GM13977 (cell line): ENCODE measurements around the gene SPAG9.

ENCODE experiments used
- DNase-seq: peaks from one replicate; pipeline ENCODE4 v3.0.0; 2012; ENCODE audit warnings: low spot score
- in situ Hi-C: fragments of 300-500 bp; cut with MboI; formaldehyde crosslinking; loops from one replicate; pipeline ENCODE4 v1.12.0; 2022; ENCODE audit warnings: low sequenced_read_pairs, low pct_unique_long_range_greater_than_20kb, mixed read lengths, inconsistent platforms; ENCODE audit not compliant: unreplicated experiment
- TF ChIP-seq, protein P1 (sequence below): IDR thresholded peaks from 2 replicates; pipeline ENCODE4 v1.5.1; 2012; ENCODE audit warnings: mild to moderate bottlenecking, control low read depth; ENCODE audit not compliant: insufficient read depth; ENCODE audit errors: extremely low read depth, missing control alignments

Gene SPAG9

DNA sequence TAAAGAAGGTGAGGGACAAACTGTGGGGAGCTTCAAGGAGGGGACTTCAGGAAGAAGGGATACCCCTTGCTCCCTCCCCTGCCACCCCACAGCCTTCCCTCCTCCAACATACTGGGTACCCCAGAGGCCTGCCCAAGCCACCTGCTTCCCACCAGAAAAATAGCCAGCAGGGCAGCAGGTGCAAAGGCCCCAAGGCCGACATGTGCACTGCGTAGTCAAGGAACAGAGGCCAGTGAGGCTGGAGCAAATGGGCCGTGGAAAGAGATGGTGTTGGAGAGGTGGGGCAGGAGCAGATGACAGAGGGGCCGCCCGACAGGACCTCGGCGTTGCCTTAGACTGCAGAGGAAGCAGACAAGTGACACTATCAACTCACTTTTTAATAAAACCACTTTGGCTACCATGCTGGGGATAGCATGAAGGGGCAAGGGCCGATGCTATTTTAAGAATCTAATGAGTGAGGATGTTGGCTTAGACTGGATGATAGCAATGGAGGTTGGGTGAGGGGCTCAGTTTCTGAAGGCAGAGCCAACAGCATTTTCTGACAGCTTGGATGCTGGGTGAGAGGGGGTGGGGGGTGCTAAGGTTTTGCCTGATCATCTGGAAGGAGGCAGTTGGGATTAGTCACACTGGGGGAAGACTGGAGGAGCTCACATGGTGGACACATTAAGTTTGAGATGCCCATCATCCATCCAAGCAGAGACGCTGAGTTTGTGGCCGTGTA, 181.7 kb downstream of the SPAG9 start:
- DNase-seq, result no peak
- in situ Hi-C loops, result no loop called here
- TF ChIP-seq, protein P1, sequence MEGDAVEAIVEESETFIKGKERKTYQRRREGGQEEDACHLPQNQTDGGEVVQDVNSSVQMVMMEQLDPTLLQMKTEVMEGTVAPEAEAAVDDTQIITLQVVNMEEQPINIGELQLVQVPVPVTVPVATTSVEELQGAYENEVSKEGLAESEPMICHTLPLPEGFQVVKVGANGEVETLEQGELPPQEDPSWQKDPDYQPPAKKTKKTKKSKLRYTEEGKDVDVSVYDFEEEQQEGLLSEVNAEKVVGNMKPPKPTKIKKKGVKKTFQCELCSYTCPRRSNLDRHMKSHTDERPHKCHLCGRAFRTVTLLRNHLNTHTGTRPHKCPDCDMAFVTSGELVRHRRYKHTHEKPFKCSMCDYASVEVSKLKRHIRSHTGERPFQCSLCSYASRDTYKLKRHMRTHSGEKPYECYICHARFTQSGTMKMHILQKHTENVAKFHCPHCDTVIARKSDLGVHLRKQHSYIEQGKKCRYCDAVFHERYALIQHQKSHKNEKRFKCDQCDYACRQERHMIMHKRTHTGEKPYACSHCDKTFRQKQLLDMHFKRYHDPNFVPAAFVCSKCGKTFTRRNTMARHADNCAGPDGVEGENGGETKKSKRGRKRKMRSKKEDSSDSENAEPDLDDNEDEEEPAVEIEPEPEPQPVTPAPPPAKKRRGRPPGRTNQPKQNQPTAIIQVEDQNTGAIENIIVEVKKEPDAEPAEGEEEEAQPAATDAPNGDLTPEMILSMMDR, result no peak

DNA sequence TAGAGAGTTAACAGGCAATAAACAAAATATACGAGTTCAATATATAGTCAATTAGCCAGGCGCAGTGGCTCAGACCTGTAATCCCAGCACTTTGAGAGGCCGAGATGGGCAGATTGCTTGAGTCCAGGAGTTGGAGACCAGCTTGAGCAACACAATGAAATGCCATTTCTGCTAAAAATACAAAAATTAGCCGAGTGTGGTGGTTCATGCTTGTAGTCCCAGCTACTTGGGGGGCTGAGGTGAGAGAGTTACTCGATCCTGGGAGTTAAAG, 184.7 kb downstream of the SPAG9 start:
- no peak for DNase-seq
- in situ Hi-C loops, result no loop called here
- TF ChIP-seq, protein P1, result no peak

DNA sequence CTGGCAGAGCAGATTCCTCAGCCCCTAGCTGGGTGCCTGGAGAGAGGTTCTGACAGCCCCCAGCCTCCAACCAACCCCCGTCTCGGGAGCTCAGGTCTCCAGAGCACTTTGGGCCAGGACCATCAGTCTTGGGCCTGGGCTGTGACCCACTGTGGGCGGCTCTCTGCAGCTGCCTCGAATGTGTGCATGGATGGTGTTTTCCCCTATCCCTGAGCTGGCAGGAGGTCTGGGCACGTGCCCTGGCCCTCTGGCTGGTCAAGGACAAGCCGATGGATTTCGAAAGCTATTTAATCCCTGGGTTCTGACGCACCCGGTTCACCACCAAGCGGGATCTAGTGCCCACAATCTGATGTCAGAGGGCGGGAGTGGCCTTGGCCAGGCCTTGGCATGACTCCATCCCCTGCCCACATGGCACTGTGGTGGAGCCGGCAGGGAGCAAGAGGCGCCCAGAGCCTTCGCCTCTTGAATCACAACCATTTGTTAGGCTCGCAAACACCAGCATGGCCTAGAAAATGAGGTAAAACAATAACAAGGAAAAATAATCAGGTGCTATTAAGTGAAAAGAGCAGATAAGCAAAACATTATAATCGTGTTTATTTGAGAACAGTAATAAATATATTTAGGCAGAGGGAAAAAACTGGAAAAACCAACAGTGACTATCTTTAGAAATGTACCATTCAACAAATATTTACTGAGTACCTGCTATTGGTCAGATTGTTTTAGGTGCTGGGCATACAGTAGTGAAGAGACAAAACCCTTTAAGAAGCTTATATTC, 185.3 kb downstream of the SPAG9 start:
- in situ Hi-C loops, result no loop called here
- no peak for DNase-seq
- TF ChIP-seq, protein P1, result no peak

DNA sequence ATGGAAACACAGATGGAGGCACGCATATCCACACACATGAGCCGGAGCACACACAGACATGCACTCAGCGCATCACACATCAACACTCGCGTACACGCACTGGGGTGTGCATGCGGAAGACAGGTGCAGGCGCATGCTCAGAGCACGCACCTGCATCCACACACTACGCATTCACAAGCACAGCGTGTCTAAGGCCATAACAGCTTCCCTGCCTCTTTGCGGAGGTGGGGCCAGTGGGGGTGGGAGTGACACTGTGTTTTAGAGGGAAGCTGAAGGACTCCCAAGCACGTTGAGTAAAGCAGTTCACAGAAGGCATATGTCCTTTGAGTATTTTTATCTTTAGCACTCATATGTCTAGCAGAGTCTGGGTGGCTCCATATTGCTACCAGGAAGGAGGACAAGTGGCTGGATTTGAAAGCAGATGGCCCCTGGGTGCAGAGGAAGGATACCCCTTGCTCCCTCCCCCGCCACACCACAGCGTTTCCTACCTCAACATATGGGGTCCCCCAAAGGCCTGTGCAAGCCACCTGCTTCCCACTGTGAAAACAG, 185.9 kb downstream of the SPAG9 start:
- in situ Hi-C loops, result no loop called here
- no peak for DNase-seq
- TF ChIP-seq, protein P1, result no peak

DNA sequence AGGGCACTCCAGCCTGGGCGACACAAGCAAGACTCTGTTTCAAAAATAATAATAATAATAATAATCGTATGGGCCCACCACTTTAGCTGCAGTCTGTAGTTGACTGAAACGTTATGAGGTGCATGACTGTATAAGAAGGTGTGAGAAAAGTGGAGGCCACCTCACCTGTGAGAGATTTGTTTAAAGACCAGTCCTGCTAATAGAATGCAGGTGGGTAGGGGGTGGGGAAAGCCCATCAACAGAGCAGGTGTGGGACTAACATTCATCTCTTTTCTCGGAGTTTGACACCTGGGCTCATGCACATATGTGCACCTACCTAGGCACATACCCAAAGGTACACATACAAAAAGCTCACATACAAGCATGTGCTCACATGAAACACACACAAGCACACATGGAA, 186.5 kb downstream of the SPAG9 start:
- in situ Hi-C loops, result no loop called here
- TF ChIP-seq, protein P1, result no peak

DNA sequence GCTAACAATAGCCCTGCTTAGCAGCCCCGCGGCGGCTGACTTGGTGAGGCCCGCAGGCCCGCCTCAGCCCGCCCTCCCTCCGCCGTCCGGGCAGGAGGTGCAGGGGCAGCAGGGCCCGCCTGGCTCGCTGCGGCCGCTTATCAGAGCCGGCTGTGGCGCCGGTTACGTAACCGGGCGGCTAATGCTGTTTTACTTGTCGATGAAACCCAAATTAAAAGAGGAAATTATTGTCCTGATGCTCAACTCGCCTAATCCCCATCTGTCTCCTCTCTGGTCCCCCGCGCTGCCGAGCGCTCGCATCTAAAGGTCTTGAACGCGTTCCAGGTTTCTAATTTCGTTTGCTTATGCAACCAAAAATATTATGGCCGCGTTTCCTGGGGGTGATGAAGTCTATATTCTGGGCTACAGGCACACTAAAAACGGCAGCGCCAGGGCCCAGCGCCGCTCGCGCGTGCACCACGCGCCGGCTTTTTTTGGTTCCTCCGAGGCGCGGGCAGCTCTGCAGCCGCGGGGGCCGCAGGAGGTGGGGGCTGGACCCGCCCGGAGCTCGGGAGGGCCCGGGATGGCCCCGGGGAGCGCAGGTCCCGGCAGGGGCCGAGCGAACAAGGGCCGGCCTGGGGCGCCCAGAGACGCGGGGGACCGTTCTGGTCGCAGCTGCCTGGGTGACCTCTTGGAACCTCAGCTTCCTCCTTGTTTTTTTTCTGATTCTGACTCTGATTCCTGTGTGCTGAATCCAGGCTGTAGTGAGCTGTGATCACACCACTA, 189.3 kb downstream of the SPAG9 start:
- TF ChIP-seq, protein P1, result no peak
- peak; percentile 75 for DNase-seq
- in situ Hi-C loops, result no loop called here

More for the DNA sequence above, 186.5 kb downstream of the SPAG9 start:
- no peak for DNase-seq
